Measurements from ENCODE around the gene ZNF700.
"Not testable (repeated sequence)": the region's sequence is repeated elsewhere in the genome, so short reads cannot be mapped to it uniquely, and the experiment has no call there.

The ZNF700 gene

DNA sequence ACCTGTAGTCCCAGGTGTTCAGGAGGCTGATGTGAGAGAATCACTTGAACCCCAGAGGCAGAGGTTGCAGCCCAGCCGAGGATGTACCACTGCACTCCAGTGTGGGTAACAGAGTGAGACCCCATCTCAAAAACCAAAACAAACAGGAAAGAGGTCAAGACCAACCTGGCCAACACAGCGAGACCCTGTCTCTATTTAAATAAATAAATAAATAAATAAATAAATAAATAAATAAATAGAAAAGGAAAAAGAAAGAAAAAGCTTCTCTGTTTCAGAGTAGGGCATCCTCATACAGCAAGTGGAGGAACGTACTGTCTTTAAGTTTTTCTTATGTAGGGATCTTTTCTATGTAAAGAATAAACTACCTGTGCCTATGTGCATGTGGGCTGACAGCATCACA is 2.3 kb downstream of the ZNF700 start:
- no peak for DNase-seq (ENCODE audit: low read depth)
- no peak overlapping the region for H3K4me3 ChIP-seq (ENCODE audit: low read length)
- TF ChIP-seq, protein P1, sequence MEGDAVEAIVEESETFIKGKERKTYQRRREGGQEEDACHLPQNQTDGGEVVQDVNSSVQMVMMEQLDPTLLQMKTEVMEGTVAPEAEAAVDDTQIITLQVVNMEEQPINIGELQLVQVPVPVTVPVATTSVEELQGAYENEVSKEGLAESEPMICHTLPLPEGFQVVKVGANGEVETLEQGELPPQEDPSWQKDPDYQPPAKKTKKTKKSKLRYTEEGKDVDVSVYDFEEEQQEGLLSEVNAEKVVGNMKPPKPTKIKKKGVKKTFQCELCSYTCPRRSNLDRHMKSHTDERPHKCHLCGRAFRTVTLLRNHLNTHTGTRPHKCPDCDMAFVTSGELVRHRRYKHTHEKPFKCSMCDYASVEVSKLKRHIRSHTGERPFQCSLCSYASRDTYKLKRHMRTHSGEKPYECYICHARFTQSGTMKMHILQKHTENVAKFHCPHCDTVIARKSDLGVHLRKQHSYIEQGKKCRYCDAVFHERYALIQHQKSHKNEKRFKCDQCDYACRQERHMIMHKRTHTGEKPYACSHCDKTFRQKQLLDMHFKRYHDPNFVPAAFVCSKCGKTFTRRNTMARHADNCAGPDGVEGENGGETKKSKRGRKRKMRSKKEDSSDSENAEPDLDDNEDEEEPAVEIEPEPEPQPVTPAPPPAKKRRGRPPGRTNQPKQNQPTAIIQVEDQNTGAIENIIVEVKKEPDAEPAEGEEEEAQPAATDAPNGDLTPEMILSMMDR (conservative IDR thresholded peaks at IDR 0.05; ENCODE audit: low read depth, low read length), result no peak

DNA sequence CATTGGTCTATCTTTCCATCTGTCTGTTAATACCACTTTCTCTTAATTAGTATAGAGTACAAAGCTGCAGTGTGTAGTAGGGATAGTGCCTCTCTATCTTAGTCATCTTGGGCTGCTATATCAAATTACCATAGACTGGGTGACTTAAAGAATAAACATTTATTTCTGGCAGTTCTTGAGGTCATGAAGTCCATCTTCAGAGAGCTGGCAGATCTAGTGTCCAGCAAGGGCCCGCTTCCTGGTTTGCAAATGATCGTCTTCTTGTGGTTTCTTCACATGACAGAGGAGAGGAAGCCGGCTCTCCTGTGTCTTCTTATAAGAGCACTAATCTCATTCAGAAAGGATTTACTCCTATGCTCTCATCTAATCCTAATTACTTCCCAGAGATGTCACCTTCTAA is 6.1 kb downstream of the ZNF700 start:
- no peak overlapping the region for H3K4me3 ChIP-seq (ENCODE audit: low read length)
- TF ChIP-seq, protein P1 (conservative IDR thresholded peaks at IDR 0.05; ENCODE audit: low read depth, low read length), result no peak
- no peak for DNase-seq (ENCODE audit: low read depth)

DNA sequence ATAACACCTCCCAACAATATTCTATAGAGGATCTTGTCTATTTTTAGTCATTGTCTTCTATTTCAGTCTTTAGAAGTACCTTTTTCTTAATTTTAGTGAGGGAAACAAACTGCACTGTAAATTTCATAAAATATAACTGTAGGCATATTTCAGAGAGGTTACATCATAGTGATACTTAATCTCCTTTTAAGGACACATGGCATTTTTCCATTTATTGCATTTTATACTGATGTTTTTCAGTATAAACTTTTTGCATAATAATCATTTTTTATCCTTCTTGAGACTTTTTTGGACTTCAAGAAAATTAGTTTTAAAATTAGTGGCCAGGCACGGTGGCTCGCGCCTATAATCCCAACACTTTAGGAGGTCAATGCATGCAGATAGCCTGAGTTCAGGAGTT is 6.6 kb downstream of the ZNF700 start:
- DNase-seq (ENCODE audit: low read depth), result no peak
- H3K4me3 ChIP-seq (ENCODE audit: low read length), result no peak overlapping the region

DNA sequence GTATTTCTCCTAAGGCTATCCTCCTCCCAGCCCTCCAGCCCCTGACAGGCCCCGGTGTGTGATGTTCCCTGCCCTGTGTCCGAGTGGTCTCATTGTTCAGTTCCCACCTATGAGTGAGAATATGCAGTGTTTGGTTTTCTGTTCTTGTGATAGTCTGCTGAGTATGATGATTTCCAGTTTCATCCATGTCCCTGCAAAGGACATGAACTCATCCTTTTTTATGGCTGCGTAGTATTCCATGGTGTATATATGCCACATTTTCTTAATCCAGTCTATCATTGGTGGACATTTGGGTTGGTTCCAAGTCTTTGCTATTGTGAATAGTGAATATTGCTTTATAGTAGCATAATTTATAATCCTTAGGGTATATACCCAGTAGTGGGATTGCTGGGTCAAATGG is 10.9 kb downstream of the ZNF700 start:
- DNase-seq (ENCODE audit: low read depth); H3K4me3 ChIP-seq (ENCODE audit: low read length): not testable (repeated sequence)

More for the DNA sequence above, 6.6 kb downstream of the ZNF700 start:
- TF ChIP-seq, protein P1 (conservative IDR thresholded peaks at IDR 0.05; ENCODE audit: low read depth, low read length), result no peak

DNA sequence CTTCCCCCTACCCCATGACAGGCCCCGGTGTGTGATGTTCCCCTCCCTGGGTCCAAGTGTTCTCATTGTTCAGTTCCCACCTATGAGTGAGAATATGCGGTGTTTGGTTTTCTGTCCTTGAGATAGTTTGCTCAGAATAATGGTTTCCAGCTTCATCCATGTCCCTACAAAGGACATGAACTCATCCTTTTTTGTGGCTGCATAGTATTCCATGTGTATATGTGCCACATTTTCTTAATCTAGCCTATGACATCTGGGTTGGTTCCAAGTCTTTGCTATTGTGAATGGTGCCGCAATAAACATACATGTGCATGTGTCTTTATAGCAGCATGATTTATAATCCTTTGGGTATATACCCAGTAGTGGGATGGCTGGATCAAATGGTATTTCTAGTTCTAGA is 13.5 kb downstream of the ZNF700 start:
- not testable (repeated sequence) for H3K4me3 ChIP-seq (ENCODE audit: low read length)

DNA sequence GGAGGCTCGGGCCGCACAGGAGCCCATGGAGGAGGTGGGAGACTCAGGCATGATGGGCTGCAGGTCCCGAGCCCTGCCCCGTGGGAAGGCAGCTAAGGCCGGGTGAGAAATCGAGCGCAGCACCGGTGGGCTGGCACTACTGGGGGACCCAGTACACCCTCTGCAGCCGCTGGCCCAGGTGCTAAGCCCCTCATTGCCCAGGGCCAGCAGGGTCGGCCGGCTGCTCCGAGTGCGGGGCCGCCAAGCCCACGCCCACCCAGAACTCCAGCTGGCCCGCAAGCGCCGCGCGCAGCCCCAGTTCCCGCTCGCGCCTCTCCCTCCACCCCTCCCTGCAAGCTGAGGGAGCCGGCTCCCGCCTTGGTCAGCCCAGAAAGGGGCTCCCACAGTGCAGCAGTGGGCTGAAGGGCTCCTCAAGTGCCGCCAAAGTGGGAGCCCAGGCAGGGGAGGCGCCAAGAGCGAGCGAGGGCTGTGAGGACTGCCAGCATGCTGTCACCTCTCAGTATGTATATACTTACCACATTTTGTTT is 16.5 kb downstream of the ZNF700 start:
- H3K4me3 ChIP-seq (ENCODE audit: low read length); DNase-seq (ENCODE audit: low read depth): not testable (repeated sequence)

More for the DNA sequence above, 13.5 kb downstream of the ZNF700 start:
- DNase-seq (ENCODE audit: low read depth), result not testable (repeated sequence)

DNA sequence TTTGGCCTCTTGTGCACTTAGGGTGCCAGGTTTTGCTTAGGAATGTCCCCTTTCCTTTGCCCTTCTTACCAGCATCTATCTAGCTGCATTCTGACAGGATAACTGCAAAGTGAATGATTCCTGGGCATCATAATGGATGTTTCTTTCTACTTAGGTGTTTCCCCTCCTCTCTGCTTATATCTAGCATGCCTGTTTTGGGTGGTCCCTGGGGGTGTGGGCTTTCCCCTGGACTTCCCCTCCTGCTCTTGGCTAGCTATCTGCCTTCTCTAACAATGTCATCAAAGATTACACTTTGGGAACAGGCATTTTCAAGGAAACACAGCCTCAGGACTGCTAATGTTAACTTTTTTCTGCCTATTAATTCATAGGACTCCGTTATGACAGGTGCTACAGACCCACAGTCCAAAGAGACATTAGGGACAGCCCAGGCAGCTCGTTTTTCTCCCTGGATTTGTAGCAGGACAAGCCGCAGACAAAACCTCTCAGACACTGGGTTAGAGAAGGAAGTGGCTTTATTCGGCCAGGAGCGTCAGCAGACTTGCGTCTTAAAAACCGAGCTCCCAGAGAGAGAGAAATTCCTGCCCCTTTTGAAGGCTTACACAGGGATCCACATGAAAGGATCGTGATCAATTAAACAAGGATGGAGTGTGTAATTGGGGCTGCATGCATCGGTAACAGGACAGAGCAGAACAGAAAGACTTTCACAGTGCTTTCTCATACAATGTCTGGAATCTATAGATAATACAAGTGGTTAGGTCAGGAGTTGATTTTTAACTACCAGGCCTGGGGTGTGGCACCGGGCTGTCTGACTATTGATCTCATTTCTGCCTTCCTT is 17.3 kb downstream of the ZNF700 start:
- TF ChIP-seq, protein P1 (conservative IDR thresholded peaks at IDR 0.05; ENCODE audit: low read depth, low read length), result no peak
- no peak overlapping the region for H3K4me3 ChIP-seq (ENCODE audit: low read length)
- no peak for DNase-seq (ENCODE audit: low read depth)

DNA sequence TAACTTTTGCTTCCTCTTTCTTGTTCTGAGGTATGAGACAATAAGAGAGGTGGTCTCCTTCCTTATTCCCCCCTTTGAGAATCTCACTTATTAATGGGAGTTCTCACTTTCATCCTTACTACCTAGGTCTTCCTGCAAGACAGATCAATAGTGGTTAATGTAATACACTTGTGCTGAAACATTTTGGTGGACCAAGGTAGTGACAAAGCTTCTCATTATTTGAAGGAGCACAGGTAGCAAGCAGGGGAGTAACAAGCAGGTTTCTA is 17.9 kb downstream of the ZNF700 start:
- H3K4me3 ChIP-seq (ENCODE audit: low read length), result no peak overlapping the region
- TF ChIP-seq, protein P1 (conservative IDR thresholded peaks at IDR 0.05; ENCODE audit: low read depth, low read length), result no peak
- no peak for DNase-seq (ENCODE audit: low read depth)

DNA sequence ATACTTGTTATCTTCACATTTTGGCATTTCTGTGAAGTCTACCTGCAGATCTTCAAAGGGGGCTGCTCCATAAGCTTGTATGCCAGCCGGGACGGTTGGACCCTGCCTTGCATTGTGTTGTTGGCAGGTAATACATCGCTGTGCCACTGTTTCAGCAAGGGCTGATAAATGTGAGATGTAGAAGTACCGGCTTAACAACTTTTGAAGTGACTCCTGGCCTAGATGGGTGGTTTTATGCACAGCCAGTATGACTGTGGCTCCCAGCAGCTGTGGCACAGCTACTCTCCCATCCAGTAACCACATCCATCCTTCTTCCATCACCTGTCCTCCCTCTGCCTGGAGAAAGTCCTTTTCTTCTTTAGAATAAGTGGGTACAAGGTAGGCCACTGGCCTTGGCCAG is 19.7 kb downstream of the ZNF700 start:
- TF ChIP-seq, protein P1 (conservative IDR thresholded peaks at IDR 0.05; ENCODE audit: low read depth, low read length), result no peak
- no peak overlapping the region for H3K4me3 ChIP-seq (ENCODE audit: low read length)
- no peak for DNase-seq (ENCODE audit: low read depth)

Measured in retinal pigment epithelial cell (primary cell).